Keratinocyte (primary cell): ENCODE results near the gene REEP2. TPM values are rescaled to one million over a fixed set of nuclear protein-coding genes. Genes with fewer than 3 reads are reported as not detected.
"Not testable (repeated sequence)": the region's sequence is repeated elsewhere in the genome, so short reads cannot be mapped to it uniquely, and the experiment has no call there.

ENCODE experiments used
- DNase-seq: peaks from one replicate; pipeline ENCODE4 v3.0.0-alpha.2; 2011; ENCODE audit warnings: low read depth, missing footprints, low spot score
- FAIRE-seq: peaks from 2 replicates; lab custom pipeline; 2011; peaks lifted over from hg19 to GRCh38; lab: Jason Lieb, UNC
- H2AFZ ChIP-seq: 2 replicates; pipeline ENCODE4 v1.6.0; 2012; ENCODE audit warnings: low read length, control low read depth, inconsistent platforms; ENCODE audit not compliant: control insufficient read depth
- H3K27ac ChIP-seq: 2 replicates; pipeline ENCODE4 v1.5.1; 2011; ENCODE audit warnings: low read length; ENCODE audit not compliant: control insufficient read depth, insufficient read depth
- H3K27me3 ChIP-seq: 3 replicates; pipeline ENCODE4 v1.6.0; 2011; ENCODE audit warnings: low read length; ENCODE audit not compliant: control insufficient read depth, insufficient read depth; ENCODE audit errors: extremely low read depth
- H3K36me3 ChIP-seq, 2 experiments: 2 replicates in 1 of 2; 3 replicates in 1 of 2; pipeline ENCODE4 v1.5.1; 2011; ENCODE audit warnings: low read length in 2 of 2, mild to moderate bottlenecking in 1 of 2; ENCODE audit not compliant: control insufficient read depth in 2 of 2, insufficient read depth in 2 of 2; ENCODE audit errors: extremely low read depth in 1 of 2
- H3K4me1 ChIP-seq: 3 replicates; pipeline ENCODE4 v1.5.1; 2011; ENCODE audit warnings: low read length; ENCODE audit not compliant: control insufficient read depth, insufficient read depth; ENCODE audit errors: extremely low read depth
- H3K4me2 ChIP-seq: 3 replicates; pipeline ENCODE4 v1.6.0; 2011; ENCODE audit warnings: low read depth, low read length; ENCODE audit not compliant: control insufficient read depth, insufficient read depth; ENCODE audit errors: extremely low read depth
- H3K4me3 ChIP-seq, 3 experiments: fragments of 200-600 bp in 1 of 3; sonication (generic) in 1 of 3; 2 replicates in 2 of 3; 3 replicates in 1 of 3; pipeline ENCODE4 v1.5.1; 2011 to 2016; ENCODE audit warnings: low read length in 3 of 3, mild to moderate bottlenecking in 3 of 3, control low read depth in 2 of 3, inconsistent platforms in 1 of 3, low read depth in 1 of 3, mixed read lengths in 1 of 3, mixed run types in 1 of 3, moderate library complexity in 1 of 3; ENCODE audit not compliant: control insufficient read depth in 2 of 3, insufficient read depth in 2 of 3; ENCODE audit errors: extremely low read depth in 1 of 3
- H3K79me2 ChIP-seq: 2 replicates; pipeline ENCODE4 v1.6.0; 2012; ENCODE audit warnings: low read length; ENCODE audit not compliant: control insufficient read depth, insufficient read depth
- H3K9ac ChIP-seq: 3 replicates; pipeline ENCODE4 v1.6.0; 2011; ENCODE audit warnings: low read length; ENCODE audit not compliant: control insufficient read depth, insufficient read depth; ENCODE audit errors: extremely low read depth
- H3K9me1 ChIP-seq: 3 replicates; pipeline ENCODE4 v1.6.0; 2011; ENCODE audit warnings: low read length; ENCODE audit not compliant: control insufficient read depth, insufficient read depth; ENCODE audit errors: extremely low read depth
- H3K9me3 ChIP-seq: 2 replicates; pipeline ENCODE4 v1.5.1; 2012; ENCODE audit warnings: low read depth, low read length; ENCODE audit not compliant: control insufficient read depth
- H4K20me1 ChIP-seq: 3 replicates; pipeline ENCODE4 v1.6.0; 2011; ENCODE audit warnings: low read length; ENCODE audit not compliant: control insufficient read depth, insufficient read depth; ENCODE audit errors: extremely low read depth
- CTCF ChIP-seq, 3 experiments: IDR thresholded peaks in 1 of 3; conservative IDR thresholded peaks in 1 of 3; optimal IDR thresholded peaks in 1 of 3; 2 replicates in 2 of 3; 3 replicates in 1 of 3; pipeline versions ENCODE3 to v1.5.1; 2011; ENCODE audit warnings: low read length in 3 of 3, mild to moderate bottlenecking in 3 of 3, moderate library complexity in 2 of 3, control low read depth in 1 of 3, inconsistent platforms in 1 of 3; ENCODE audit not compliant: insufficient read depth in 2 of 3; ENCODE audit errors: extremely low read depth in 1 of 3
- EZH2 ChIP-seq: IDR thresholded peaks from one replicate; pipeline ENCODE4 v1.6.1; 2012; ENCODE audit warnings: inconsistent platforms, mild to moderate bottlenecking, low read length, moderate library complexity
- dilution Hi-C: fragments of 300-500 bp; cut with MboI; formaldehyde crosslinking; loops from one replicate; pipeline ENCODE4 v1.7.0; 2020; ENCODE audit warnings: low sequenced_read_pairs; ENCODE audit not compliant: extremely low pct_ligation_motif_present
- polyA minus RNA-seq, 3 experiments: library from RNA; depleted of rRNA, polyadenylated mRNA; stranded (reverse); fragments of >200 nt; gene quantifications; 1 replicate in 1 of 3; 2 replicates in 1 of 3; 3 replicates in 1 of 3; pipeline ENCODE4 v1.2.3, GENCODE V29; 2011
- polyA plus RNA-seq, 5 experiments: library from polyadenylated mRNA; depleted of rRNA in 3 of 5; stranded (reverse) in 3 of 5; stranded (forward) in 1 of 5; unstranded in 1 of 5; fragments of >200 nt; gene quantifications; 1 replicate in 1 of 5; 2 replicates in 3 of 5; 3 replicates in 1 of 5; pipeline versions ENCODE4 v1.2.1 to v1.2.3, GENCODE V29; 2011 to 2012; ENCODE audit warnings: missing spikeins in 2 of 5, low read depth in 1 of 5, low replicate concordance in 1 of 5

REEP2 gene
- polyA plus RNA-seq (0.19 to 0.41 TPM (median 0.35 TPM) in 3 replicates), polyA minus RNA-seq (7.4 TPM in 1 of 3 replicates, not detected in the others)
- polyA plus RNA-seq (2011; ENCODE audit: low read depth), result not detected
- 0.21 and 0.35 TPM in 2 replicates for polyA plus RNA-seq (2011; cell fraction: cytosol; rRNA removed)
- 0.23 and 0.29 TPM in 2 replicates for polyA plus RNA-seq (2011; cell fraction: nucleus; rRNA removed)
- 0.27 and 0.69 TPM in 2 replicates for polyA plus RNA-seq (2012; ENCODE audit: low replicate concordance)
- 0.96 TPM for polyA minus RNA-seq (2011; cell fraction: cytosol; rRNA and poly(A)+ RNA removed)
- not detected in 2 replicates for polyA minus RNA-seq (2011; cell fraction: nucleus; rRNA and poly(A)+ RNA removed)

- Histone ChIP-seq H3K9ac (no peak within 1 kb of the TSS), H3K4me2 (peak within 1 kb of the TSS; percentile 75), H3K4me3 (peak within 1 kb of the TSS in 2 of 3 experiments; percentile 8 to 50), H3K27me3 (peaks cover 3% of the 10 kb centered on the region), H3K9me3 (no peaks in the 10 kb centered on the region), H2AFZ (peak within 1 kb of the TSS; percentile 13), H3K9me1 (no peaks in the 10 kb centered on the region), H3K36me3 (peaks cover 11 to 12% of the 10 kb centered on the region in 2 experiments), H3K79me2 (no peaks in the 10 kb centered on the region), H3K27ac (no peak within 1 kb of the TSS), H3K4me1 (peaks cover 6% of the 10 kb centered on the region), H4K20me1 (no peaks in the 10 kb centered on the region)
- DNase-seq (no peak), FAIRE-seq (no peak)
- dilution Hi-C loops, result no loop called here
- no peak for TF ChIP-seq CTCF (optimal IDR thresholded peaks at IDR 0.05 in 1 of 3, IDR thresholded peaks at IDR 0.05 in 1 of 3, conservative IDR thresholded peaks at IDR 0.05 in 1 of 3; ENCODE audit: extremely low read depth in 1 of 3, insufficient read depth in 2 of 3, low read length in 3 of 3)
- no peak for TF ChIP-seq EZH2
These were observed at the start of gene REEP2 for GRCh38 chr5:138438724-138439476. Gene REEP2, plus strand, starts transcription at chr5:138439057. Its CDS starts 152 bp downstream, at chr5:138439209.

- dilution Hi-C loops, result no loop called here
- Histone ChIP-seq H3K9ac (no peak overlapping the region), H4K20me1 (no peaks in the 10 kb centered on the region), H3K27me3 (no peaks in the 10 kb centered on the region), H2AFZ (no peak overlapping the region), H3K36me3 (peaks cover 25 to 26% of the 10 kb centered on the region in 2 experiments), H3K9me1 (no peaks in the 10 kb centered on the region), H3K4me2 (no peak overlapping the region), H3K9me3 (no peaks in the 10 kb centered on the region), H3K4me1 (no peaks in the 10 kb centered on the region), H3K4me3 (no peak overlapping the region), H3K79me2 (no peaks in the 10 kb centered on the region), H3K27ac (no peak overlapping the region)
- DNase-seq (no peak), FAIRE-seq (no peak)
- TF ChIP-seq CTCF (optimal IDR thresholded peaks at IDR 0.05 in 1 of 3, IDR thresholded peaks at IDR 0.05 in 1 of 3, conservative IDR thresholded peaks at IDR 0.05 in 1 of 3; ENCODE audit: extremely low read depth in 1 of 3, insufficient read depth in 2 of 3, low read length in 3 of 3), result no peak
- no peak for TF ChIP-seq EZH2
These were observed 49.5 kb upstream of the REEP2 start for GRCh38 chr5:138389332-138389731.

GRCh38 chr5:138389911-138390310 is 48.9 kb upstream of the REEP2 start:
- H2AFZ ChIP-seq, H3K4me3 ChIP-seq, H3K4me2 ChIP-seq, H3K79me2 ChIP-seq, H3K27me3 ChIP-seq, H3K9me3 ChIP-seq, H3K4me1 ChIP-seq, H3K9ac ChIP-seq, dilution Hi-C loops, FAIRE-seq, H3K9me1 ChIP-seq, H3K27ac ChIP-seq, H4K20me1 ChIP-seq, DNase-seq: not testable (repeated sequence)
- peaks cover 25% of the 10 kb centered on the region in 2 experiments for H3K36me3 ChIP-seq
